SK-N-SH treated with all-trans-retinoic acid at 6 μM for 48 hours (cell line): ENCODE data around the gene MIER3.

Experiments
- ATAC-seq: fragments of 200-7000 bp; cut with Tn5 transposase; 3 replicates; pipeline ENCODE4 v1.9.1; 2020; ENCODE audit warnings: mild to moderate bottlenecking, moderate library complexity
- ARNTL ChIP-seq: fragments of 450-650 bp; formaldehyde crosslinking; IDR thresholded peaks from 2 replicates; pipeline ENCODE4 v1.5.0; 2020; ENCODE audit warnings: low read depth, mild to moderate bottlenecking, moderate library complexity, borderline replicate concordance
- BACH2 ChIP-seq: fragments of 250-450 bp; sonication (Bioruptor Pico); IDR thresholded peaks from 2 replicates; pipeline ENCODE4 v1.9.0; 2021; ENCODE audit warnings: mild to moderate bottlenecking, borderline replicate concordance
- CSDC2 ChIP-seq: fragments of 250-450 bp; sonication (Bioruptor Pico); IDR thresholded peaks from 2 replicates; pipeline ENCODE4 v1.5.0; 2020; ENCODE audit warnings: mild to moderate bottlenecking, moderate library complexity
- ESRRG ChIP-seq: fragments of 250-450 bp; sonication (Bioruptor Pico); IDR thresholded peaks from 2 replicates; pipeline ENCODE4 v1.6.1; 2021; ENCODE audit warnings: mild to moderate bottlenecking
- GLIS3 ChIP-seq: fragments of 250-450 bp; sonication (Bioruptor Pico); IDR thresholded peaks from 2 replicates; pipeline ENCODE4 v1.5.0; 2020; ENCODE audit warnings: mild to moderate bottlenecking, moderate library complexity
- ISL1 ChIP-seq: fragments of 250-450 bp; sonication (Bioruptor Pico); IDR thresholded peaks from 2 replicates; pipeline ENCODE4 v2.1.2; 2022; ENCODE audit warnings: mild to moderate bottlenecking, moderate library complexity
- PPARA ChIP-seq: fragments of 250-450 bp; sonication (Bioruptor Pico); IDR thresholded peaks from 2 replicates; pipeline ENCODE4 v1.5.0; 2020; ENCODE audit warnings: mild to moderate bottlenecking, borderline replicate concordance
- SNAI2 ChIP-seq: fragments of 250-450 bp; sonication (Bioruptor Pico); IDR thresholded peaks from 2 replicates; pipeline ENCODE4 v1.5.0; 2020; ENCODE audit warnings: mild to moderate bottlenecking, moderate library complexity
- TOX ChIP-seq: fragments of 250-450 bp; sonication (Bioruptor Pico); IDR thresholded peaks from 2 replicates; pipeline ENCODE4 v1.8.0; 2021; ENCODE audit warnings: mild to moderate bottlenecking, moderate library complexity, borderline replicate concordance
- ZFP3 ChIP-seq: fragments of 250-450 bp; sonication (Bioruptor Pico); IDR thresholded peaks from 2 replicates; pipeline ENCODE4 v1.5.0; 2020; ENCODE audit warnings: mild to moderate bottlenecking, moderate library complexity
- ZFP30 ChIP-seq: fragments of 450-650 bp; formaldehyde crosslinking; IDR thresholded peaks from 2 replicates; pipeline ENCODE4 v1.5.0; 2022; ENCODE audit warnings: mild to moderate bottlenecking, moderate library complexity
- ZNF565 ChIP-seq: fragments of 450-650 bp; formaldehyde crosslinking; conservative IDR thresholded peaks from 2 replicates; pipeline ENCODE4 v1.5.0; 2020; ENCODE audit warnings: low read depth, mild to moderate bottlenecking, moderate library complexity
- ZNF8 ChIP-seq: fragments of 450-650 bp; formaldehyde crosslinking; IDR thresholded peaks from 2 replicates; pipeline ENCODE4 v1.5.0; 2020; ENCODE audit warnings: mild to moderate bottlenecking, moderate library complexity
- TF ChIP-seq, protein P1 (sequence below): fragments of 250-450 bp; sonication (Bioruptor Pico); IDR thresholded peaks from 2 replicates; pipeline ENCODE4 v1.8.0; 2020; ENCODE audit warnings: mild to moderate bottlenecking, moderate library complexity, borderline replicate concordance
- TF ChIP-seq, protein P2 (sequence below): fragments of 250-450 bp; sonication (Bioruptor Pico); IDR thresholded peaks from 2 replicates; pipeline ENCODE4 v1.5.0; 2020; ENCODE audit warnings: mild to moderate bottlenecking, moderate library complexity
- TF ChIP-seq, protein P3 (sequence below): fragments of 250-450 bp; sonication (Bioruptor Pico); IDR thresholded peaks from 2 replicates; pipeline ENCODE4 v1.5.1; 2020; ENCODE audit warnings: low read depth, mild to moderate bottlenecking, moderate library complexity
- TF ChIP-seq, protein P4 (sequence below): fragments of 250-450 bp; sonication (Bioruptor Pico); IDR thresholded peaks from 2 replicates; pipeline ENCODE4 v1.8.0; 2021; ENCODE audit warnings: low read depth, mild to moderate bottlenecking, moderate library complexity, borderline replicate concordance

Gene MIER3

DNA sequence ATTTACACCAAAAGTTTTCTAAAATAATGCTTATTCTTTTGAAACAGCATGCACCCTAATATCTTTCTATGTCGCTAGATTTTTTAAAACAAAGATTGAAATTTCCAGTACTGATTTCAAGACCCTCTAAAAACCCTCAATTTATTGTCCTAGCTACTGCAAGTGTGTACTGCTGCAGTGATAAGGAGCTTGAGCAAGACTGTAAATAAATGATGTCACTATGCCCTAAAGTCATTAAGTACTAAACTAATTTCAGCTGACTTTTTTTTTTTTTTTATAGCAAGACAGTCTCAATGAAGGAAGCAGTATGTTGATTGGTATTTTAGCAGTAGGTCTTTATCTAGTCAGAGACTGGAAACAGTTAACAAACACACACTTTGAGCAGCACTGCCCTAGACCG, 12.2 kb upstream of the MIER3 start (continued):
- TF ChIP-seq ZFP30 (CRISPR knock-in tag) = no peak
- no peak for TF ChIP-seq PPARA

DNA sequence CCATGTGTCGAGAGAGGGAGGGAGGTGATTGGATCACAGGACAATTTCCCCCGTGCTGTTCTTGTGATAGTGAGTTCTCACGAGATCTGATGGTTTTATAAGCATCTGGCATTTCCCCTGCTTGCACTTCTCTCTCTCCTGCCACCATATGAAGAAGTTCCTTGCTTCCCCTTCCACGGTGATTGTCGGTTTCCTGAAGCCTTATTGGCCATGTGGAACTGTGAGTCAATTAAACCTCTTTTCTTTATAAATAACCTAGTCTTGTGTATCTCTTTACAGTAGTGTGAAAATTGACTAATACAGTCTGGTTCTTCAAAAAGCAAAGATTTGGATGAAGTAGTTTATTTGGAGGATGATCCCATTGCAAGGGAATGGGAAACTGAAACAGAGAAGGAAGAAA, 11.3 kb upstream of the MIER3 start:
- no peak for ATAC-seq
- no peak for TF ChIP-seq CSDC2 (CRISPR knock-in tag)
- TF ChIP-seq, protein P1, sequence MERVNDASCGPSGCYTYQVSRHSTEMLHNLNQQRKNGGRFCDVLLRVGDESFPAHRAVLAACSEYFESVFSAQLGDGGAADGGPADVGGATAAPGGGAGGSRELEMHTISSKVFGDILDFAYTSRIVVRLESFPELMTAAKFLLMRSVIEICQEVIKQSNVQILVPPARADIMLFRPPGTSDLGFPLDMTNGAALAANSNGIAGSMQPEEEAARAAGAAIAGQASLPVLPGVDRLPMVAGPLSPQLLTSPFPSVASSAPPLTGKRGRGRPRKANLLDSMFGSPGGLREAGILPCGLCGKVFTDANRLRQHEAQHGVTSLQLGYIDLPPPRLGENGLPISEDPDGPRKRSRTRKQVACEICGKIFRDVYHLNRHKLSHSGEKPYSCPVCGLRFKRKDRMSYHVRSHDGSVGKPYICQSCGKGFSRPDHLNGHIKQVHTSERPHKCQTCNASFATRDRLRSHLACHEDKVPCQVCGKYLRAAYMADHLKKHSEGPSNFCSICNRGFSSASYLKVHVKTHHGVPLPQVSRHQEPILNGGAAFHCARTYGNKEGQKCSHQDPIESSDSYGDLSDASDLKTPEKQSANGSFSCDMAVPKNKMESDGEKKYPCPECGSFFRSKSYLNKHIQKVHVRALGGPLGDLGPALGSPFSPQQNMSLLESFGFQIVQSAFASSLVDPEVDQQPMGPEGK (CRISPR knock-in tag) = no peak
- TF ChIP-seq, all 23 proteins: peak for 0

DNA sequence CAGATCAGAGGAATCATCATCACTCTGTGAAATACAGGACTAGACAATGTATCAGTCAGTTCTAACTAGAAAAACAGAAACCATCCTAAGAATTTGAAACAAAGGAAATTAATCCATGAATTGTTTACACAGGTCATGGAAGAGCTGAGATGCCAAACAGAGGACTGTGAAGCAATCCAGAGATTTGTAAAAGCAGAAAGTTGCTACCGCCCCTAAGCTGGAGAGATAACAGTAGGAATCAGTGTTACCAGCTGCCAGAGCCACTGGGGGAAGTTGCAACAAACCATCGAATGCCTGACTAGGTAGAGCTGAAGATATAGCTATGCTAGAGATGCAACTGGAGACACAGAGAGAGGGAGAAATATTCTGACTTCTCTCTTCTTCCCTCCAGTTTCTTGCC, 10.4 kb upstream of the MIER3 start:
- no peak; the same call in 2 of the 3 replicates for ATAC-seq
- TF ChIP-seq ZNF565 (CRISPR knock-in tag) (no peak), ARNTL (CRISPR knock-in tag) (no peak), ZFP3 (no peak), ZNF8 (CRISPR knock-in tag) (no peak), GLIS3 (CRISPR knock-in tag) (no peak), ZFP30 (CRISPR knock-in tag) (no peak), ISL1 (CRISPR knock-in tag) (peak; percentile 31; the same call in 1 of the 2 replicates), TOX (CRISPR knock-in tag) (no peak), CSDC2 (CRISPR knock-in tag) (no peak), BACH2 (CRISPR knock-in tag) (no peak)
- TF ChIP-seq, protein P1 (CRISPR knock-in tag) = no peak
- TF ChIP-seq, protein P2, sequence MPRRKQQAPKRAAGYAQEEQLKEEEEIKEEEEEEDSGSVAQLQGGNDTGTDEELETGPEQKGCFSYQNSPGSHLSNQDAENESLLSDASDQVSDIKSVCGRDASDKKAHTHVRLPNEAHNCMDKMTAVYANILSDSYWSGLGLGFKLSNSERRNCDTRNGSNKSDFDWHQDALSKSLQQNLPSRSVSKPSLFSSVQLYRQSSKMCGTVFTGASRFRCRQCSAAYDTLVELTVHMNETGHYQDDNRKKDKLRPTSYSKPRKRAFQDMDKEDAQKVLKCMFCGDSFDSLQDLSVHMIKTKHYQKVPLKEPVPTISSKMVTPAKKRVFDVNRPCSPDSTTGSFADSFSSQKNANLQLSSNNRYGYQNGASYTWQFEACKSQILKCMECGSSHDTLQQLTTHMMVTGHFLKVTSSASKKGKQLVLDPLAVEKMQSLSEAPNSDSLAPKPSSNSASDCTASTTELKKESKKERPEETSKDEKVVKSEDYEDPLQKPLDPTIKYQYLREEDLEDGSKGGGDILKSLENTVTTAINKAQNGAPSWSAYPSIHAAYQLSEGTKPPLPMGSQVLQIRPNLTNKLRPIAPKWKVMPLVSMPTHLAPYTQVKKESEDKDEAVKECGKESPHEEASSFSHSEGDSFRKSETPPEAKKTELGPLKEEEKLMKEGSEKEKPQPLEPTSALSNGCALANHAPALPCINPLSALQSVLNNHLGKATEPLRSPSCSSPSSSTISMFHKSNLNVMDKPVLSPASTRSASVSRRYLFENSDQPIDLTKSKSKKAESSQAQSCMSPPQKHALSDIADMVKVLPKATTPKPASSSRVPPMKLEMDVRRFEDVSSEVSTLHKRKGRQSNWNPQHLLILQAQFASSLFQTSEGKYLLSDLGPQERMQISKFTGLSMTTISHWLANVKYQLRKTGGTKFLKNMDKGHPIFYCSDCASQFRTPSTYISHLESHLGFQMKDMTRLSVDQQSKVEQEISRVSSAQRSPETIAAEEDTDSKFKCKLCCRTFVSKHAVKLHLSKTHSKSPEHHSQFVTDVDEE (CRISPR knock-in tag) = peak; percentile 34; the same call in 1 of the 2 replicates
- TF ChIP-seq, protein P3, sequence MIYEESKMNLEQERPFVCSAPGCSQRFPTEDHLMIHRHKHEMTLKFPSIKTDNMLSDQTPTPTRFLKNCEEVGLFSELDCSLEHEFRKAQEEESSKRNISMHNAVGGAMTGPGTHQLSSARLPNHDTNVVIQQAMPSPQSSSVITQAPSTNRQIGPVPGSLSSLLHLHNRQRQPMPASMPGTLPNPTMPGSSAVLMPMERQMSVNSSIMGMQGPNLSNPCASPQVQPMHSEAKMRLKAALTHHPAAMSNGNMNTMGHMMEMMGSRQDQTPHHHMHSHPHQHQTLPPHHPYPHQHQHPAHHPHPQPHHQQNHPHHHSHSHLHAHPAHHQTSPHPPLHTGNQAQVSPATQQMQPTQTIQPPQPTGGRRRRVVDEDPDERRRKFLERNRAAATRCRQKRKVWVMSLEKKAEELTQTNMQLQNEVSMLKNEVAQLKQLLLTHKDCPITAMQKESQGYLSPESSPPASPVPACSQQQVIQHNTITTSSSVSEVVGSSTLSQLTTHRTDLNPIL (CRISPR knock-in tag) = no peak

DNA sequence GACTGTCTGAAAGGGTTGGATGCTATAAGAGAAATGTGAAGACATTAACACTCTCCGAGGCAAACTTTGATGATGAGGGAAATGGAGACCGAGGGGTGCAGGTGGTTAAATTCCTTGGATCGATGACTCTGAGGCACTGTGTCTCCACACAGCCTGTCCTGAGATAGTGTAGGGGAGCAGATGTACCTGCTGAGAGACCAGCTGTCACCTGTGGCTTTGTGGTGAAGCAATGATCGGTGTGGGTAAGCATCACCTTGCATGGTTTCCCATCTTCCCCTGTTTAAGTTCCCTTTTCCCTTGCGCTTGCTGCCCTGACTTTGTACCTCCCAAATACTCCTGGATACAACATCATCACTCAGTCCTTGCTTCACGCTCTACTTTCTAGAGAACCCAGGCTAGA, 9.8 kb upstream of the MIER3 start:
- no peak for ATAC-seq
- TF ChIP-seq ISL1 (CRISPR knock-in tag) (no peak), GLIS3 (CRISPR knock-in tag) (no peak), ZNF8 (CRISPR knock-in tag) (no peak), ESRRG (CRISPR knock-in tag) (no peak), SNAI2 (CRISPR knock-in tag) (no peak), BACH2 (CRISPR knock-in tag) (no peak)
- TF ChIP-seq, protein P3 (CRISPR knock-in tag) = no peak
- TF ChIP-seq, protein P4, sequence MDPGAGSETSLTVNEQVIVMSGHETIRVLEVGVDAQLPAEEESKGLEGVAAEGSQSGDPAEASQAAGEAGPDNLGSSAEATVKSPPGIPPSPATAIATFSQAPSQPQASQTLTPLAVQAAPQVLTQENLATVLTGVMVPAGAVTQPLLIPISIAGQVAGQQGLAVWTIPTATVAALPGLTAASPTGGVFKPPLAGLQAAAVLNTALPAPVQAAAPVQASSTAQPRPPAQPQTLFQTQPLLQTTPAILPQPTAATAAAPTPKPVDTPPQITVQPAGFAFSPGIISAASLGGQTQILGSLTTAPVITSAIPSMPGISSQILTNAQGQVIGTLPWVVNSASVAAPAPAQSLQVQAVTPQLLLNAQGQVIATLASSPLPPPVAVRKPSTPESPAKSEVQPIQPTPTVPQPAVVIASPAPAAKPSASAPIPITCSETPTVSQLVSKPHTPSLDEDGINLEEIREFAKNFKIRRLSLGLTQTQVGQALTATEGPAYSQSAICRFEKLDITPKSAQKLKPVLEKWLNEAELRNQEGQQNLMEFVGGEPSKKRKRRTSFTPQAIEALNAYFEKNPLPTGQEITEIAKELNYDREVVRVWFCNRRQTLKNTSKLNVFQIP (CRISPR knock-in tag) = no peak
- TF ChIP-seq, all 23 proteins: peak for 0
